Hepatocyte (in vitro differentiated cells): Measurements from ENCODE around the gene AKT2. TPM values are rescaled to one million over a fixed set of nuclear protein-coding genes. Genes with fewer than 3 reads are reported as not detected.

Source experiments
- DNase-seq: peaks from one replicate; pipeline ENCODE4 v3.0.0-alpha.2; 2016; ENCODE audit warnings: low spot score
- H2AFZ ChIP-seq: fragments of 200-600 bp; sonication (generic); 2 replicates; pipeline ENCODE4 v1.6.0; 2016; ENCODE audit warnings: antibody characterized with exemption, mild to moderate bottlenecking
- H3K27ac ChIP-seq: fragments of 200-600 bp; sonication (generic); 2 replicates; pipeline ENCODE4 v1.5.1; 2016; ENCODE audit warnings: mild to moderate bottlenecking
- H3K27me3 ChIP-seq: fragments of 200-600 bp; sonication (generic); 2 replicates; pipeline ENCODE4 v1.6.1; 2016
- H3K36me3 ChIP-seq: fragments of 200-600 bp; sonication (generic); replicated peaks from 2 replicates; pipeline ENCODE4 v1.5.1; 2016; ENCODE audit warnings: low read depth; ENCODE audit not compliant: insufficient read depth
- H3K4me1 ChIP-seq: fragments of 200-600 bp; sonication (generic); 2 replicates; pipeline ENCODE4 v1.5.1; 2016; ENCODE audit warnings: mild to moderate bottlenecking, moderate library complexity; ENCODE audit not compliant: insufficient read depth
- H3K4me2 ChIP-seq: fragments of 200-600 bp; sonication (generic); 2 replicates; pipeline ENCODE4 v1.6.0; 2016
- H3K4me3 ChIP-seq: fragments of 200-600 bp; sonication (generic); 2 replicates; pipeline ENCODE4 v1.5.1; 2016; ENCODE audit warnings: mild to moderate bottlenecking
- H3K79me2 ChIP-seq: fragments of 200-600 bp; sonication (generic); 2 replicates; pipeline ENCODE4 v1.6.0; 2017; ENCODE audit warnings: mild to moderate bottlenecking
- H3K9me2 ChIP-seq: fragments of 200-600 bp; sonication (generic); replicated peaks from 2 replicates; pipeline ENCODE4 v1.6.0; 2017; ENCODE audit warnings: mild to moderate bottlenecking; ENCODE audit not compliant: insufficient read depth
- H3K9me3 ChIP-seq: fragments of 200-600 bp; sonication (generic); 2 replicates; pipeline ENCODE4 v1.5.1; 2016; ENCODE audit warnings: low read depth, mild to moderate bottlenecking
- H4K20me1 ChIP-seq: fragments of 200-600 bp; sonication (generic); 2 replicates; pipeline ENCODE4 v1.6.0; 2016; ENCODE audit warnings: mild to moderate bottlenecking; ENCODE audit not compliant: insufficient read depth, poor library complexity, severe bottlenecking
- CTCF ChIP-seq: fragments of 200-600 bp; sonication (generic); IDR thresholded peaks from 2 replicates; pipeline ENCODE4 v1.5.1; 2016; ENCODE audit warnings: antibody characterized with exemption, mild to moderate bottlenecking; ENCODE audit not compliant: poor library complexity
- EZH2 ChIP-seq: fragments of 200-600 bp; sonication (generic); IDR thresholded peaks from 2 replicates; pipeline ENCODE4 v1.6.1; 2016; ENCODE audit warnings: antibody characterized with exemption, mild to moderate bottlenecking, borderline replicate concordance
- EZH2phosphoT487 ChIP-seq: fragments of 200-600 bp; sonication (generic); IDR thresholded peaks from one replicate; pipeline ENCODE4 v1.6.1; 2018; ENCODE audit warnings: antibody characterized with exemption, mild to moderate bottlenecking, low read depth, moderate library complexity; ENCODE audit not compliant: unreplicated experiment, severe bottlenecking
- WGBS: methylation state at CpG from one replicate; pipeline ENCODE4 v1.1.6; 2016; ENCODE audit warnings: low lambda C conversion rate; ENCODE audit errors: missing lambda C conversion rate; 5-methylcytosine and 5-hydroxymethylcytosine counted together
- polyA plus RNA-seq: library from polyadenylated mRNA; unstranded; fragments of >200 nt; fragmentation: Nextera tagmentation; extraction: Ambion mirVana; gene quantifications from 2 replicates; pipeline ENCODE4 v1.2.1, GENCODE V29; 2016
- total RNA-seq: library from RNA; depleted of rRNA; stranded (reverse); fragments of >200 nt; gene quantifications from 2 replicates; pipeline ENCODE4 v1.2.3, GENCODE V29; 2014

The AKT2 gene
- total and polyA plus RNA-seq, 2 experiments from 2014 or later: 54.9 to 106 TPM

GRCh38 chr19:40232949-40233810, 52.0 kb downstream of the AKT2 start:
- Histone ChIP-seq H3K27me3 (no peaks in the 10 kb centered on the region), H4K20me1 (no peaks in the 10 kb centered on the region), H3K79me2 (no peaks in the 10 kb centered on the region), H2AFZ (no peak overlapping the region), H3K27ac (no peak overlapping the region), H3K9me2 (no peaks in the 10 kb centered on the region), H3K9me3 (no peaks in the 10 kb centered on the region), H3K4me1 (peaks cover 10% of the 10 kb centered on the region), H3K4me2 (no peak overlapping the region), H3K36me3 (no peaks in the 10 kb centered on the region), H3K4me3 (no peak overlapping the region)
- DNase-seq: no peak
- WGBS: 96% methylated on average over 23 of the region's 25 CpGs
- TF ChIP-seq EZH2phosphoT487 (no peak), EZH2 (no peak), CTCF (no peak)

- H4K20me1 ChIP-seq: no peaks in the 10 kb centered on the region
- H3K79me2 ChIP-seq: no peaks in the 10 kb centered on the region
- WGBS: 85% methylated on average over 11 of the region's 12 CpGs
- peaks cover 10% of the 10 kb centered on the region for H3K4me1 ChIP-seq
- no peaks in the 10 kb centered on the region for H3K27me3 ChIP-seq
- H3K4me2 ChIP-seq: no peak overlapping the region
- no peaks in the 10 kb centered on the region for H3K9me2 ChIP-seq
- no peaks in the 10 kb centered on the region for H3K9me3 ChIP-seq
- H3K27ac ChIP-seq: no peak overlapping the region
- DNase-seq: no peak
- H3K4me3 ChIP-seq: no peak overlapping the region
- H3K36me3 ChIP-seq: no peaks in the 10 kb centered on the region
- TF ChIP-seq EZH2phosphoT487 (no peak), EZH2 (no peak), CTCF (no peak)
- no peak overlapping the region for H2AFZ ChIP-seq
These were observed 52.7 kb downstream of the AKT2 start for GRCh38 chr19:40232479-40232878.

- Histone ChIP-seq H3K4me3 (no peak overlapping the region), H3K4me2 (peak overlapping the region; percentile 44), H3K9me2 (no peaks in the 10 kb centered on the region), H3K27me3 (no peaks in the 10 kb centered on the region), H2AFZ (no peak overlapping the region), H4K20me1 (no peaks in the 10 kb centered on the region), H3K36me3 (no peaks in the 10 kb centered on the region), H3K9me3 (no peaks in the 10 kb centered on the region), H3K79me2 (no peaks in the 10 kb centered on the region), H3K4me1 (peaks cover 10% of the 10 kb centered on the region), H3K27ac (no peak overlapping the region)
- DNase-seq: peak; percentile 41
- TF ChIP-seq CTCF (no peak), EZH2phosphoT487 (no peak), EZH2 (no peak)
- 54% methylated on average over 13 of the region's 16 CpGs for WGBS
These were observed 53.4 kb downstream of the AKT2 start for GRCh38 chr19:40231544-40232424.
